Muscle layer of duodenum (tissue), 2 donors: ENCODE measurements around the gene RNF175.

Experiments used
- H3K27ac ChIP-seq: one replicate; pipeline ENCODE4 v1.7.0; 2013; ENCODE audit warnings: mild to moderate bottlenecking, low read length
- H3K27me3 ChIP-seq: one replicate; pipeline ENCODE4 v1.7.0; 2013; ENCODE audit warnings: low read depth, mild to moderate bottlenecking, control low read depth, low read length
- H3K36me3 ChIP-seq, 2 donors: one replicate each; pipeline ENCODE4 v1.7.0; 2013; ENCODE audit warnings: low read length in 2 of 2, control low read depth in 1 of 2, mild to moderate bottlenecking in 1 of 2; ENCODE audit not compliant: insufficient read depth in 2 of 2, control insufficient read depth in 1 of 2
- H3K4me1 ChIP-seq, 2 donors: one replicate each; pipeline ENCODE4 v1.7.0; 2013; ENCODE audit warnings: low read length in 2 of 2, mild to moderate bottlenecking in 2 of 2, control low read depth in 1 of 2, moderate library complexity in 1 of 2; ENCODE audit not compliant: insufficient read depth in 2 of 2, control insufficient read depth in 1 of 2
- H3K4me3 ChIP-seq, 2 donors: one replicate each; pipeline ENCODE4 v1.7.0; 2013; ENCODE audit warnings: low read length in 2 of 2, low read depth in 1 of 2, mild to moderate bottlenecking in 1 of 2
- H3K9me3 ChIP-seq, 2 donors: one replicate each; pipeline ENCODE4 v1.7.0; 2013; ENCODE audit warnings: low read length in 2 of 2, control low read depth in 1 of 2, mild to moderate bottlenecking in 1 of 2; ENCODE audit not compliant: control insufficient read depth in 1 of 2
- donor health status: healthy.

The RNF175 gene

GRCh38 chr4:153713866-153714646 is 45.8 kb downstream of the RNF175 start:
- H3K9me3 ChIP-seq, result no peaks in the 10 kb centered on the region
- H3K4me3 ChIP-seq, result no peak overlapping the region
- no peaks in the 10 kb centered on the region for H3K36me3 ChIP-seq
- H3K27ac ChIP-seq, result no peak overlapping the region
- H3K27me3 ChIP-seq, result no peaks in the 10 kb centered on the region
- no peaks in the 10 kb centered on the region for H3K4me1 ChIP-seq

- no peak overlapping the region for H3K4me3 ChIP-seq
- no peaks in the 10 kb centered on the region for H3K27me3 ChIP-seq
- H3K4me1 ChIP-seq, result no peaks in the 10 kb centered on the region
- H3K9me3 ChIP-seq, result no peaks in the 10 kb centered on the region
- no peaks in the 10 kb centered on the region for H3K36me3 ChIP-seq
- H3K27ac ChIP-seq, result no peak overlapping the region
Observed at GRCh38 chr4:153710681-153711080, 49.1 kb downstream of the RNF175 start.

DNA sequence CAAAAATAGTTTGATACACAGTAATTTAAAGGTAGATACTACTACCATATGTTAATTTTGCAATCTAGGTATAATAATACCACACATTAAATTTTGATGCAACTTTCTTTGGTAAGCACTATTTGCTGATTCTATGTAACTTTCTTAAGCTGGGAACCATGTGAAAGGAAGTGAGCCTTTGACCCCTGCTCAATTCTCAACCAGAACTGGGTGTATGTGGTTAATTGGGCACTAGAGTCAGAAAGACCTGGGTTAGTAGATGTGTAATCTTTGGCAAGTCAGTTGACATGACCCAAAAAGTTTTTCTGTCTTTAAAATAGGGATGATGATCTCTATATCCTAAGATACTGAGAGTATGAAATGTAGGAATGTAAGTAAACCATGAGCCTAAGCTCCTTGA is 53.3 kb downstream of the RNF175 start:
- Histone ChIP-seq H3K9me3 (no peaks in the 10 kb centered on the region), H3K4me1 (no peaks in the 10 kb centered on the region), H3K27ac (no peak overlapping the region), H3K27me3 (no peaks in the 10 kb centered on the region), H3K36me3 (no peaks in the 10 kb centered on the region), H3K4me3 (no peak overlapping the region)

- no peaks in the 10 kb centered on the region for H3K36me3 ChIP-seq
- no peak overlapping the region for H3K27ac ChIP-seq
- H3K4me3 ChIP-seq, result no peak overlapping the region
- H3K4me1 ChIP-seq, result no peaks in the 10 kb centered on the region
- H3K27me3 ChIP-seq, result no peaks in the 10 kb centered on the region
- H3K9me3 ChIP-seq, result no peaks in the 10 kb centered on the region
Observed at GRCh38 chr4:153705743-153706468, 53.9 kb downstream of the RNF175 start.

- no peak overlapping the region for H3K27ac ChIP-seq
Observed at GRCh38 chr4:153704522-153704921, 55.3 kb downstream of the RNF175 start.

DNA sequence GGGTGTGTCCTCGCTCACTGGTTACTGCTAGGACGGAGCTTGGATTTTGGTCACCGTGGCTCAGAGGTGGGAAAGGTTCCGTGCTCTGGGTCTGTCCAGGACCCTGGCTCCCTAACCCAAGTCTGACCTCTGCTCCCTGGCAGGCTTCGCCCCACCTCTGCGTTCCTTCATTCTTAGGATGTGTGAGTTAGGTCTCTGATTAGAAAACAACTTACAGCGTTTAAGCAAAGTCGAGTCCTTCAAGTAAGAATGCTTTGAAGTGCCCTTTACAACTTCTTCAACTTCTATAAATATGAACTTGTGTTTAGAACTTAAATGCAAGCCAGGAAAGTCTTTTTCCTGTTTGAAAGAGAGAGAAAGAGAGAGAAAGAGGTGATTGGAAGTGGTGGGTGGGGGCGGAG is 74.9 kb downstream of the RNF175 start:
- H3K4me1 ChIP-seq, result no peaks in the 10 kb centered on the region
- peaks cover 0 to 4% of the 10 kb centered on the region in 2 donors for H3K36me3 ChIP-seq
- H3K9me3 ChIP-seq, result peaks cover 7 to 8% of the 10 kb centered on the region in 2 donors
- peak overlapping the region; percentile 69 to 92 for H3K4me3 ChIP-seq
- H3K27ac ChIP-seq, result peak overlapping the region; percentile 19
- H3K27me3 ChIP-seq, result no peaks in the 10 kb centered on the region

More at GRCh38 chr4:153704522-153704921, 55.3 kb downstream of the RNF175 start:
- no peaks in the 10 kb centered on the region for H3K4me1 ChIP-seq
- no peaks in the 10 kb centered on the region for H3K27me3 ChIP-seq
- no peaks in the 10 kb centered on the region for H3K36me3 ChIP-seq
- no peak overlapping the region for H3K4me3 ChIP-seq
- H3K9me3 ChIP-seq, result no peaks in the 10 kb centered on the region

GRCh38 chr4:153684182-153684970 is 75.4 kb downstream of the RNF175 start, which contains the start of gene TLR2:
Gene TLR2, plus strand, starts transcription at chr4:153684280. Its CDS starts 18,628 bp downstream, at chr4:153702908.
- peak within 1 kb of the TSS; percentile 19 for H3K27ac ChIP-seq

DNA sequence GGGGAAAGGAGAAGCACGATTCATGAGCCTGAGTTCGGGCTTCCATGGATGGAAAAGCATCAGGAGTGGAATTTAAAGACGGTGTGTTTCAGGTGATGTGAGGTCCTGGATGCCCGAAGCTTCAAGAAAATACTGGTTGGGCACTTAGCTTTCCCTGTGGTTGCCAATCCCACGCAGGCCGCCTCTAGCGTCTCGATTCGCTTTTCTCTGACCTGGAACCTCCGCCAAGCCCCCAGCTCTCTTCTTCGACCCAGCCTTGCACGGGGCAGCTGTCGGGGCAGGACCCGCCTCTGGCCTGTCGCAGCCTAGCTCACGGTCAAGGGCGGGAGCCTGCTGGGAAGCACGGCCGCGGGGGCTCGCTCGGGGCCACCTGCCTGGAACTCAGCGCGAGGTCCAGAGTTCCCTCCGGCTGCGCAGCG is 76.1 kb downstream of the RNF175 start:
- peaks cover 7 to 8% of the 10 kb centered on the region in 2 donors for H3K9me3 ChIP-seq
- peaks cover 0 to 4% of the 10 kb centered on the region in 2 donors for H3K36me3 ChIP-seq
- no peak overlapping the region for H3K27ac ChIP-seq
- H3K4me1 ChIP-seq, result no peaks in the 10 kb centered on the region
- H3K27me3 ChIP-seq, result no peaks in the 10 kb centered on the region
- H3K4me3 ChIP-seq, result peak overlapping the region; percentile 69 to 92

More at GRCh38 chr4:153684182-153684970, 75.4 kb downstream of the RNF175 start, which contains the start of gene TLR2:
- peaks cover 7 to 8% of the 10 kb centered on the region in 2 donors for H3K9me3 ChIP-seq
- peak within 1 kb of the TSS; percentile 69 to 92 for H3K4me3 ChIP-seq
- H3K4me1 ChIP-seq, result no peaks in the 10 kb centered on the region
- H3K36me3 ChIP-seq, result peaks cover 0 to 4% of the 10 kb centered on the region in 2 donors
- H3K27me3 ChIP-seq, result no peaks in the 10 kb centered on the region

- no peak overlapping the region for H3K27ac ChIP-seq
Observed at GRCh38 chr4:153679486-153679885, 80.3 kb downstream of the RNF175 start.

DNA sequence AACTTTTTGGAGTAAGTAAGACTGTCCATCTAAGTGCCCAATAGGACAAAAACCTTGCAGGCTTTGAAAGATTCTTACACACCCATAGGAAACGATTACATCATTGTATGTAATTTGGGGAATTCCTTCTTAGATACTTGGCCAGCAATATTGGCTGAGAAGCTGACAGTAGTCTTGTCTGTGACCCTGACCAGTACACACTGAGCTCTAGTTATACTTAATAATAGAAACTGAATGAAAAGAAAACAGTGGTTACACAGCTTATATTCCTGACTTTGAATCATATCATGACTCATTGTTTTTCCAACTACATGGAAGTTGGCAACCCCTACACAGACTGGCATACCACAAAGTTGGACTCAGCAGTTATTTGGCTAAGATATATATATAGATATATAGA is 82.8 kb downstream of the RNF175 start:
- Histone ChIP-seq H3K36me3 (no peaks in the 10 kb centered on the region), H3K4me3 (no peak overlapping the region), H3K27ac (no peak overlapping the region), H3K4me1 (no peaks in the 10 kb centered on the region), H3K27me3 (no peaks in the 10 kb centered on the region), H3K9me3 (peaks cover 0 to 14% of the 10 kb centered on the region in 2 donors)

More at GRCh38 chr4:153679486-153679885, 80.3 kb downstream of the RNF175 start:
- Histone ChIP-seq H3K4me1 (no peaks in the 10 kb centered on the region), H3K9me3 (peaks cover 0 to 12% of the 10 kb centered on the region in 2 donors), H3K4me3 (no peak overlapping the region), H3K36me3 (no peaks in the 10 kb centered on the region), H3K27me3 (no peaks in the 10 kb centered on the region)

- Histone ChIP-seq H3K4me1 (no peaks in the 10 kb centered on the region), H3K9me3 (peaks cover 0 to 14% of the 10 kb centered on the region in 2 donors), H3K27ac (no peak overlapping the region), H3K4me3 (no peak overlapping the region), H3K36me3 (no peaks in the 10 kb centered on the region), H3K27me3 (no peaks in the 10 kb centered on the region)
Observed at GRCh38 chr4:153676486-153676885, 83.3 kb downstream of the RNF175 start.
